HUDEP-2 (cell line): Measurements from ENCODE around the gene BANP.

Source experiments
- DNase-seq, 76 experiments: peaks; one replicate each; lab custom pipeline; 2025; ENCODE audit not compliant: unreplicated experiment in 76 of 76; lab: John Stamatoyannopoulos, UW

Gene BANP

DNA sequence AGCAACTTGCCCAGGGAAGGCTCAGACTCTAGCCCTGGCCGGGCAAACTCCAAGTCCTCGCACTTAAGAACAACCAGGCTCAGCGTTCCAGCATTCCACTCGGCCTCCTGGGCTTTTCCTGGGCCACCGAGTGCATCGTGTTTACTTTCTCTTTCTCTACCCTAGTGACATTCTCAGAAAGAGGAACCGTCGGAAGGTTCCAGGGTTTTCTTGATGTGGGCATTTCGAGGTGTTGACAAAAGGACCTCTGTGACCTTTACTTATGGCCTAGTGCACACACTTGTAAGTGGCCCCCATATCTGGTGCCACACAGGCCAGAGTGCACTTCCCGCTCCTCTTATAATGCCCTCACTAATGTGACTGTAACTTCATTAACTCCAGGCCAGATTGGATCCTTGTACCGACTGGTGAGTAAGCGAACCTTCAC lies 3.1 kb upstream of the BANP start:
- DNase-seq = no peak

DNA sequence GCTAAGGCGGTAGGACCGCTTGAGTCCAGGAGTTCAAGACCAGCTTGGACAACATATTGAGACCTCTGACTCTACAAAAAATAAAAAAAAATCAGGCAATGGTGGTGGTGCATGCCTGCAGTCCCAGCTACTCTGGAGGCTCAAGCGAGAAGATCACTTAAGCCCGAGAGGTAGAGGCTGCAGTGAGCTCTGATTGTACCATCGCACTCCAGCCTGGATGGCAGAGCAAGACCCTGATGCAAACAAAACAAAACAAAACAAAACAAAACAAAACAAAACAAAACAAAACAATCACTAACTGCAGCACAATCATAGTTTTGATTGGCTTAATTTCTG lies 2.5 kb upstream of the BANP start:
- no peak for DNase-seq

DNA sequence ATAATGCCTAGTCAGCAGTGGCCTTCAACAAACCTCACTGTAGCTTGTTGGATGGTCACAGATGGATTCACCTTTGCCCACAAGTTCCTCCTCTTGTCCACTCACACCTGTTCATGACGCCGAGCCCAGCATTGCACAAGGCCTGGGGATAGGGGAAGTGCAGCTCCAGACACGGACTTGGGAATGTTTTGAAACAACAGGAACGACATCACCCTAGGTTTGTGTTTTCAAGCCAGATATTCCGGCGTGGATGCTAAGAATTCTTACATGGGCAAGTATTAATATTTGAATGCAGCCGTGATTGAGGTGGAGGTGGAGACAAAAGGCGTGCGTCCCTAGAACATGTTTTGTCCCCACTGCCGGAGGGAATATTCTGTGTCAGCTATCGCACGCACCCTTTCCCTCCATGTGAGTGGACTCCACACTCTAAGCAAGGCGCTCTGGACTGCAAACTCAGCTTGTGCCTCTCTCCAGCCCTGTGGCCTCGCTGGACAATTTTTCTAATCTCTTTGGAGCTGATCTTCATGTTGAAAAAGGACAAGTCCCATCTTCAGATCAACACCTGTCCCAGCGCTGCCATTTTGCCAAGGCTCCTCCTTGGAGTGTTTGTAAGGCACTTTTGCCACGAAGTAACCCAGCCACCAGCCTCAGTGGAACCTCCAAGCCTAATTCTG lies 2.0 kb upstream of the BANP start:
- DNase-seq = no peak

DNA sequence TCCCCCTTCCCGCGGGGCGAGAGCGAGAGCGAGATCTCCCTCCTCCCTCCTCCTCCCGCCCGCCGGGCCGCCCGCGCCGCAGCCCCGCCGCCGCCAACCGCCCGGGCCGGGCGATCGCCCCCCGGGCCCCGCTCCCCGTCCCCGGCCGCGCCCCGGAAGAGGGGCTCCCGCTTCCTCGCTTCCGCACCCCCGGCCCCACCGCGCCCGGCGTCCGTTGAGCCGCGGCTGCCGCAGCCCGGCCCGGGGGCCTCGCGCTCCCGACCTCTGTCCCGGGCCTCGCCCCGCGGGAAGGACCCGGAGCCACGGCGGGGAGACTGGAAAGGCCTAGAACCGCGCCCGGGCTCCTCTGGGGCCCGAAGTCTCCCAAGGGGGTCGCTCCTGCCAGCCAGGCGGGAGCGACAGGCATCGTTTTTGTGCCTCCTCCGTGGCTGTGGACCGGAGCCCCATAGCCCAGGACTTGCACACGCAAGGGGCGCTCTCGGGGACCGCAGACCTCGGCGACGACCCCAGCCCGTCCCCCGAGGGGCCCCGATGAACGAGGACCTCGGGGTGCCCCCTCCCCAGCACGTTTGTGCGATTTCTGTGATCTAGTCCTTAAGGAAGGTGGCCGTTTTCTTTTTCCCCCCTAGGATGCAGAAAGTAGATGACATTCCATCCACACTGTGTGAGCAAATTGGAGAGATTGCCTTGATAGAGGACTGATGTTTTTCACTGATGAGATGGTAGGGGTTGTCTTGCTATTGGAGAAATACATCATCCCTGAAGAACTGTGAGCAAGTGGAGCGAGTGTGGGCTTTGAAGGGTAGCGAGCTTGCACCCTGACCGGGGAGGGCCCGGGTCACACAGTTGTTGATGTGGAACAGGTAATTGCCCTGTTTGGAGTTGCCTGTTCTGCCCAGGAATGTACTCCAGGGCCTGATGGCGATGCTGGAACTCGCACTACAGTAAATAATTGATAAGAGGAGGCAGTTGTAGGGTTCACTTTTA lies 611 bp downstream of the BANP start:
- peak in 2 of 76 experiments; percentile 10 to 47 for DNase-seq

DNA sequence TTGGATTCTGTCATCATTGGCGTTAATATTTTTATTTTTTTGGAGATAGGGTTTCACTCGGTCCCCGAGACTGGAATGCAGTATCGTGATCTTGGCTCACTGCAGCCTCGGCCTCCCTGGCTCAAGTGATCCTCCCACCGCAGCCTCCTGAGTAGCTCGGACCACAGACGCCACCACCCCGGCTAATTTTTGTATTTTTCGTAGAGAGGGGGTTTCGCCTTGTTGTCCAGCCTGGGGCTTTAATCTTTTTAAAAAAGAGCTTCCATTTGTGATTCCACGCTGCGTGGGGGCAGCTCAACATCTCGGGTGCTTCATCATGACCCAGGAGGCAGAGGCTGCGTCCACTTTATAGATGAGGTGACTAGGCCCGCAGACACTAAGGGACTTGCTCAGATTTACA lies 1.5 kb downstream of the BANP start:
- DNase-seq = no peak

DNA sequence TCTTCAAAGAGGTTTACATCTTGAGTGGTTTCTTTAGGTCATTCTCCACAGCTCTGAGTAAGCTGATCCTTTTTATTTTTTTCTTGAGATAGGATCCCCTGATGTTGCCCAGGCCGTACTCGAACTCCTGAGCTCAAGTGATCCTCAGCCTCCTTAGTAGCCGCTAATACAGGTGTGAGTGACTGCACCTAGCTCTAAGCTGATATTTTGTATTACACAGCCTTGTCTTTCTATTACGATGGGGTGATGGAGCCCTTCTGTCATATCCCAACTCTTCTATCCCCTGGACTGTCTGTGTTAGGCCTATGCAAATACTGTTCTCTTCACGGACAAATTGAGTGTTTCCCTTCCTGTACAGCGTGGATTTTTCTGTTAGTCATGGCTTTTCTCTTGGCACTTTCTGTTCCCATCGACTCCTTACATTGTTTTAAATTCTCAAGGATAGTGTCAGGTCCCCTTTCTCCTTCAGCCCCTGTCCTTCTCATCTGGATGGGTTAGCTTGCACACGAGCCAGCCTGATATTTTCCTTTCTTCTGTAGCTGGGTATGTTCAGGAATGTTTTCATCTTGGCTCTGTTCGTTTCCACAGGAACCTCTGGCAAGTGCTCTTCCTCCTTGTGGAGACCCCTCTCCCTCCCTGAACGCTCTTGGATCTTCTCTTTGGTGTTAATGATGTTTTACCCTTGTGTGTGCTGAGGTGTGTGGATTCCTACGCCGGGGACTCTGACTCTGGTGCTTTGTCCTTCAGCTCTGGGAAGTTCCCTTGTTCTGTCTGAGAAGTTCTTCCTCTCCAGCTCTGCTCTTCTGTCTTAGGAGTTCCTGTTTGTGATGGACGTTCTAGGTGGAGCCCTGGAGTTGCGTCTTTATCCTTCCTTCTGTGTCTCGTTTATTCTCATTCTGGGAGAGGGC lies 2.3 kb downstream of the BANP start:
- no peak for DNase-seq

DNA sequence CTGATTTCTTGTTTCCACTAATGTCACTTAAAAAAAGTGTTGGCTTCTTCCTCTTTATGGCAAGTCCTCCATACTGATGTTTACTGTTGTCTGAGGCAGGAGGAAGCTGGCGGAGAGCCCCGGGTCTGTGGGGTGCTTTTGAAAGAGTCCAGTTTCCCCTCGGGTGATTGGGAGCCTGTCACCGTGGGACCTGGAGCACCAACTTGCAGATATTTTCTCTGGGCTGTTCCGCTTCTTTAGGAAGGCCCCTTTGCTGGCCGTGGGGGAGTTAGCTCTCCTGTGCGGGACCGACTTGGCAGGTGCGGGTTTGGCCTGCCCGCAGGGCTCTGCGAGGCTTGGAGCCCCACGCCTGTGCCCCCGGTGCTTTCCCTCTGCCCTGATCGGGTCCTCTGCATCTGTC lies 3.1 kb downstream of the BANP start:
- DNase-seq = no peak

DNA sequence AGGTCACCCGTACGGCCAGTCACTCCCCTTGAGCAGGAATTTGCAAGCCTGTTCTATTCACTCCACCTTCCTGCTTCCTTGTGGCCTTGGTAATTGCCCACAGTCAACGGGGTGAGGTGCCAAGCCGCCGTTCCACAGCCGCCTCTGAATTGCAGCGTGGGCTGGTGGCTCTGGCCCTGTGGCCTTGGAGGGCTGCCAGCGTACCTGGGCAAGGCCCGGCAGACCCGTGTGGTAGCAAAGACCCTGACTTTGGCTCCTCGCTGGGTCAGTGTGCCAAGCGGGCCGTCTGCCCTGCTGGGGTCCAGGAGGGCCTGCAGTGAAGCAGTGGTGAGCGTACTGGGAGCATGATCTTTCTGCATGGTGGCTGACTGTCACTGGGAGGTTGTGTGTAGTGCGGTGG lies 3.6 kb downstream of the BANP start:
- DNase-seq = no peak

DNA sequence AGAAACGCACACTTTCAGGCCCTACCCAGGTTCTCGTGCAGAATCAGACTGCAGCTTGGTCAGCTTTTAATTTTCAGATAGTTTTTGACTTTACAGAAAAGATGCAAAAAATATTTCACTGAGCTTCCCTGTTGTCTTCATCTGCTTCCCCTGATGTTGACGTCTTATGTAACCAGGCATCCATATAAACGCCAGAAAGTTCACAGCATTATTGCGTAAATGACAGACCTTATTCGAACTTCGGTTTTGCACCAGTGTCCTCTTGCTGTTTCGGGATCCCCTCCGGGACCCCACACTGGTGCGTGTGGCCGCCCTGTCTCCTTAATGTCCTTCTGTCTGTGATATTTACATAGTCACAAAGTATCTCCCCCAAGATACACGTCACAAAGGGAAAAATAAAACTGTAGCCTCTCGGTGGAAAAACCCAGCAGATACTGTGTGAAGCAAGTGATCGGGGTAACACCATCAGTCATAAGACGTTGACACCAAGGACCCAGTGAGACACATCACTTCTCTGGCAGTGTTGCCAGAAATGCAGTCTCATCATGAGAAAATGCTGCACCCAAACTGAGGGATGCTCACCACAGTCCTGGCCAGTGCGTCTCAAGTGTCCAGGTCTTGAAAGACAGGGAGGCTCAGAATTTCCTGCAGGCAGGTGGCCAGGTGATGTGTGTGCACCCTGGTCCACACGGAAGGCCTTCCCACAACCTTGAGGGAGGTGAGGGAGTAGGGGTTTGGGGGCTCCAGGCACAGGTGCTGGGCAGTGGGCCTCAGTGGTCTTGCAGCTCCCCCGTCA lies 4.3 kb downstream of the BANP start:
- DNase-seq = no peak

DNA sequence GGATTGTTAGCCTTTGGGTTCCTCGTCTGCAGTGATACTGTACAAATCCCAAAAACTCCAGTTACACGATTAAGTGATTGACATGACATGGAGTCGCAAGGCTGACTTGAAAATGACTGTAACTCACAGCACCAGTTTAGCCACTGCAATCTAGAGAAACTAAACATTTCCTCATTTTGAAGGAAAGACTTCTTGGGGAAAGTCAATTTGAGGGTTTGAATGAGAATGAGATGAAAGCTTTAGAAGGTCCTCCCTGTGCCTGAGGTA lies 4.8 kb downstream of the BANP start:
- DNase-seq = no peak

DNA sequence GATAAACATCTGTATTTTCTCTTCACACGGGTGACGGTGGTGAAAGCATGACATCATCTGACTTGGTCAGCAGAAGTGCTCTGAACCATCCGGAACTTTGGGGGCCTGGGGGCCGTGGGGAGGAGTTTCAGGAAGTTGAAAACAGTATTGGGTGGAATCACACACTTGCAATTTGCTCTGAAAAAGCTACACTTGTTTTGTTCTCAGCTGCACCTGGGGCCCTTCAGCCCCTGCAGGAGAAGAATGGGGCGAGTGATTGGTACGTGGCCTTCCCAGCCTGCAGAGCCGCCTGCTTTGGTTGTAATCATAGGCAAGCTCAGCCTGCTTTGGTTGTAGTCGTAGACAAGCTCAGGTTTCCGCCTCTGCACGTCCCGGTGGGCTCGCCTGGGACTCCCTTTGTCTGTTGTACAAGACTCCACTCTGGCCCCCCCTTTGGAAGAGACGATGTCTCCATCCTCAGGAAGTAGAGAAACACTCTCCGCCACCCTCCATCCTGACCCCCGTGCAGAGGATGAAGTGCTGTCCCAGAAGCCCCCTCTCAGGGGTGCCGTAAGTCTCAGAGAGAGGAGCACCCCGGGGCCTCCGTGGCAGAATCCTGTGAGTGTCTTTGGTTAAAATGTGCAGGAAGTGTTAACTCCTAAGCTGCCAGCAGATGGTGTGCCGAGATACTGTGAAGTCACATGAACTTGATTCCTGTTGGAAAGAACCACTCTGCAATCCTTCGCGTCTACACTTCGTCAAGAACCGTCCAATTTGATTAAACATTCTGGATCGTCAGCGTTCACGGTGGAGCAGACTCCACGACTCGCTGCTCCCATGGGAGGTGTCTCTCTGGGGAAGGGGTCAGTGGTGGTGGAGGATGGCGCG lies 5.4 kb downstream of the BANP start:
- peak in 6 of 76 experiments; percentile 1 to 28 (median 16) for DNase-seq

DNA sequence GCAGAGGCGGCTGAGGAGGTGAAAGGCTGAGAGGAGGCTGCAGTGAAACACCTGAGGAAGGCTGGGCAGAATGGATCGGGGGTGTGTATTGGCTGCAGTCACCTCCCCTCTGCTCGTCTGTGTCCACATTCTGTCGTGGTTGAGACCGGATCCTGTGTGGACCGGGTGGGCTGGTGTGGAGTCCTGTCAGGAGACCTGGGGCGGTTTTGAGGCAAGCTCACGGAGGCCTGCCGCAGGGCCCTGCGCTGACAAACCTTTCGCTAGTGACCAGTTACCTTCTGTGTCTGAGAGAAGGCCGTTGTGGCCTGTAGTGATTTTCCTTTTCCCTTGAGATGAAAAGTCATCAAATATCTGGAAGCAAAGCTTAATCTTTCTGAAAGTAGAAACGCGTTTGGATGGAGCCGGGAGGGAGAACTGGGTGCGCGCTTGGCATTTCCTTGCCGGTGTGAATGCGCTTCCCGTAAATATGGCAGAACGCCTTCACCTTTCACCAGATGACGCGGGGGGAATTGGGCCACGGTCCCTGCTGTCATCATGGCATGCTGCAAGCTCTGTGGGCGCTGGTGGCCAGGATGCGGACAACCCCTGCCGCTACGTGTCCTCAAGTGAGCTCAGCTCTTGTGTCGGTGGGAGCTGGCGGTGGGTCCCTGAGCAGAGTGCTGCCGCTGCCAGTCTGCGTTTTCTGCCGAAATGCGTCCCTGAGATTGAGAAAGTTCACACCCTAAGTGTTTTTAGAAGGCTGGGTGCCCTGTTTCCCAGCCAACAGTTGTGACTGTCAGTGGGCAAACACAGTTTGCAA lies 6.3 kb downstream of the BANP start:
- no peak for DNase-seq

DNA sequence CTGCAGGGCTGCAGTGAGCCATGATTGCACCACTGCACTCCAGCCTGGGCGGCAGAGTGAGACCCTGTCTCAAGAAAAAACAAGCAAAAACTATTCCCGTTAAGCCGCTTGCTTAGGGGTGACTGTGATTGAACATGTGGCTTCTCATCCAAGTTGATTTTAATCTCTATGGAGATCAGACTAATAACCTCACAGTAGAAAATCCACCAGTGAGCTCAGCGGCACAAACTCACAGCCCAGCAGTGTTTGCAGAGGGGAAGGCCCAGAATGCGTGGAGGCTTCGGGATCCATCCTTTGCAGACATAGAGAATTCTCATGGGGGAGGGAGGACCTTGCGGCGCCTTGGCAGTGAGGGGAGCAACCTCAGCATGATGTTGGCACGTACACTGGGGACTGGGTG lies 7.4 kb downstream of the BANP start:
- DNase-seq = no peak

DNA sequence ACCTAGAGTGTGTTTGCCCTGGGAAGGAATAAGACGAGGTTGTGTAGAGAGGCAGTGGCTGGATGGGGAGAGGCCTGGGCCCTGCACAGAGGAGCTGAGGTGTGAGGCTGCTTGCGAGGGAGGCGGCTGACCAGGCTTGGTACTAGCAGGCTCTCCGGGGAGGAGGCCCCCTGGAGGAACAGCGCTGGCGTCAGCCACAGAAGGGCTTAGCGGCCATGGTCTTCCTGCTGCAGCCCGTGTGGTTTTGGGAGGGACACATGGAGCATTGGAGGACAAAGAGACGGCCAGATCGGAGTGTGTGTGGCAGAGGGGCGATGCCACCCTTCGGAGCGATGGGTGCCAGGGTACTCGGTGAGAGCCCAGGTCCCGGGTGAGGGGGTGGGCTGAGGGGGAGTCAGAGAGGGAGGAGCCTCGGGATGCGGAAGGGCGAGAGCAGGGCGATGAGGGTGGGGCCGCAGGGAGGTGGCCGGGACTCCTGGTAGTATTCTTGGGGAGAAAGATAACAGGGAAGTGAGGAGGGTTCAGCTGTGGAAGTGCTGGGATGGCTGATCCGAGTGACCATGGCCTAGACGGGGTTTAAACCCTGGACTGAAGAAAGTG lies 8.3 kb downstream of the BANP start:
- peak in 3 of 76 experiments; percentile 7 to 12 (median 10) for DNase-seq

DNA sequence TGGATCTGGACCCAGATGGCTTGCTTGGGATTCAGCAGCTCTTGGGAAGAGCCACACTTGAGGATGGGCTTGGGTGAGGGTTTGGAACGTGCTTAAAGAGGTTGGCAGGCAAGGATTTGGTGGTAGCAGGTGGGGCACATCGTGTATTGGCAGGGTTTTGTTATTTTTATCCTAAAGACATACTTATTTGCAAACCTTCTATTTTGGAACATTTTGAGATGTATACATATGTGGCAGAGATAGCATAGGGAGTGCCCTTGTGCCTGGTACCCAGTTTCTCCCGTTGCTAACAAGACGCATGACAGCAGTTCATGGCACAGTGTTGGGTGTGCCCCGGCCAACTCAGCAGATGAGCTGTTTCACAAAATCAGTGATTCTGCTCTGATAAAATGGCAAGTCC lies 9.1 kb downstream of the BANP start:
- peak in 5 of 76 experiments; percentile 4 to 21 (median 16) for DNase-seq

DNA sequence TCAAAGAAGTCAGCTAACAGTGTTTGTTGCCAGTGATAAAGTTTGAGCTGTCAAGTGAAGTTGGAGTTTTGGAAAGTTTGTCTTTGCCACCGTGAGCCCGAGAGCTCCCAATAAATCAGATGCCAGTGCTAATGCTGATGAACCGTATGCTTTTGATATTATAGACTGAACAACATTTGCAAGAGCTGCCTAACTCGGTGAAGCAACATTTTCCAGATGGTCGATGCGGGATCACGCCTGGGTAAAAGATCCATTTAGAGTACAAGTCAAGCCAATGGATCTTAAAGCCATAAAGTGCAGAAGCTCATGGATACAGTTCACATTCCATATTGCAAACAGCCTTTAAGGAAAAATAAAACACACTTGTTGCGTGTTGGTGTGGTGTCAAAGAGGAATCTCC lies 9.6 kb downstream of the BANP start:
- no peak for DNase-seq

DNA sequence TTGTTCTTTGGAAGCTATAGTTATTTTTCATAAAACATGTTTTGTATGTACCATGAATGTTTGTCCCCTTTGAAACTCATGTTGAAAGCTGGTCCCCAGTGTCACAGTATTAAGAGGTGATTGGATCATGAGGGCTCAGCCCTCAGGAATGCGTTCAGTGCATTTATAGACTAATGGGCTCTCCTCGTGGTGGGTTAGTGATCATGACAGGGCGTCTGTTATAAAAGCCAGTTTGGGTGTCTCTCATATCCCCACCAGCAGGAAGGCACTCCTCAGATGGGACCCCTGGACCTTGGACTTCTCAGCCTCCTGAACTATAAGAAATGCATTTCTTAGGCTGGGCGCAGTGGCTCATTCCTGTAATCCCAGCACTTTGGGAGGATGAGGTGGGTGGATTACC lies 10.4 kb downstream of the BANP start:
- no peak for DNase-seq

DNA sequence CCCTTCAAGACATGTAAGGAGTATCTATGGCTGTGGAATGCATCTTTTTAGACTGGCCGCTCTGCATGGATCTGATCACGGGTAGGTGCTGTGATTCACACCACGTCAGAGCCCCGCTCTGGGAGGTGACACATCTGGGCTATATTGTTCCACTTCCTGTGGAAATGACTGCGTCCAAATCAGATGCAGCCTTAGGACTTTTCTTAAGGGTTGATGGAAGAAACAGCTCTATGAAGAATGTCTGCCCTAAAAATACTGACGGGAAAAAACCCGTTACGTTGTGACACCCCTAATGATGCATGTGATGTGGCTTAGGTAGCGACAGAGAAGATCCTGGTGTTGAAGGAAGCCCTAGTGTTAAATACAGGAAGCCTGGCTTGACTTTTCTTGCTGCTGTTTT lies 12.2 kb downstream of the BANP start:
- DNase-seq = no peak
